ENCODE data around the gene ADAMTS10. TPM values are rescaled to one million over a fixed set of nuclear protein-coding genes. Genes with fewer than 3 reads are reported as not detected.

The ADAMTS10 gene
- total and polyA plus RNA-seq, 2 of the 8 experiments (the other 6 are each of a cell fraction or from before 2014, with no cell fraction given): 6.9 to 17.4 TPM

GRCh38 chr19:8601796-8602195 lies 8.7 kb downstream of the ADAMTS10 start:
- no peak overlapping the region for H3K4ac ChIP-seq (replicated peaks; ENCODE audit: insufficient read length, low read depth, low read length)
- H4K20me1 ChIP-seq (replicated peaks in 1 of 2; ENCODE audit: control insufficient read depth in 1 of 2, insufficient read depth in 2 of 2, low read length in 2 of 2): peaks cover 1 to 3% of the 10 kb centered on the region in 2 experiments
- no peaks in the 10 kb centered on the region for H3K23me2 ChIP-seq (ENCODE audit: low read depth, low read length)
- H2BK12ac ChIP-seq (ENCODE audit: low read depth, low read length): no peak overlapping the region
- H3K4me1 ChIP-seq (replicated peaks in 1 of 4; ENCODE audit: control insufficient read depth in 3 of 4, insufficient read depth in 4 of 4, low read length in 3 of 4): no peaks in the 10 kb centered on the region
- DNase-seq (ENCODE audit: low read depth in 1 of 2, low spot score in 2 of 2): no peak
- H4K5ac ChIP-seq (ENCODE audit: insufficient read length, low read depth, low read length): no peak overlapping the region
- no peak overlapping the region for H3K4me2 ChIP-seq (ENCODE audit: insufficient read depth in 1 of 2, low read depth in 2 of 2, low read length in 2 of 2)
- H3K56ac ChIP-seq (replicated peaks; ENCODE audit: insufficient read length, low read depth, low read length): no peak overlapping the region
- no peak overlapping the region for H3K4me3 ChIP-seq (ENCODE audit: extremely low read depth in 1 of 4, insufficient read depth in 2 of 4, low read depth in 3 of 4, low read length in 4 of 4)
- no peak overlapping the region for H3K23ac ChIP-seq (ENCODE audit: insufficient read length)
- H3K14ac ChIP-seq (ENCODE audit: insufficient read length): no peak overlapping the region
- ChIA-PET POLR2A (ENCODE audit: partially characterized antibody) (interaction anchor here (0.7 to 3.5 kb wide), 3 partner anchors 9 to 17 kb away, joined by 3 to 15 read pairs (median 3); no protein-coding TSS in a partner anchor), CTCF (ENCODE audit: partially characterized antibody) (interaction anchor here (1.3 to 3.3 kb wide), 4 partner anchors 7 to 92 kb away, joined by 3 to 15 read pairs (median 5); no protein-coding TSS in a partner anchor)
- peaks cover 0 to 27% (median 5%) of the 10 kb centered on the region in 4 experiments; a peak in 5 of 8 replicates for H3K36me3 ChIP-seq (ENCODE audit: control insufficient read depth in 2 of 4, insufficient read depth in 4 of 4, low read length in 3 of 4)
- H3K9ac ChIP-seq (replicated peaks in 1 of 4; ENCODE audit: extremely low read depth in 1 of 4, low read depth in 3 of 4, low read length in 3 of 4): no peak overlapping the region; a peak in 1 of 7 replicates
- H4K8ac ChIP-seq (ENCODE audit: extremely low read depth, insufficient read depth, low read length): no peak overlapping the region
- peaks cover 3% of the 10 kb centered on the region for H3K79me1 ChIP-seq (ENCODE audit: low read depth, low read length)
- no peak overlapping the region for H3K27ac ChIP-seq (ENCODE audit: low read depth, low read length)
- H4K91ac ChIP-seq (replicated peaks; ENCODE audit: insufficient read length, low read length): no peak overlapping the region
- H2BK15ac ChIP-seq (ENCODE audit: low read length): no peak overlapping the region
- TF ChIP-seq USF2 (IDR thresholded peaks at IDR 0.05; ENCODE audit: low read length): no peak
- no peak for TF ChIP-seq SIX5 (IDR thresholded peaks at IDR 0.05; ENCODE audit: low read depth, low read length)
- no peak for TF ChIP-seq TBP (IDR thresholded peaks at IDR 0.05; ENCODE audit: low read depth, low read length)
- TF ChIP-seq FOSL1 (IDR thresholded peaks at IDR 0.05; ENCODE audit: insufficient read depth, low read depth, low read length): no peak
- TF ChIP-seq NRF1 (IDR thresholded peaks at IDR 0.05; ENCODE audit: low read depth, low read length): no peak
- H2BK5ac ChIP-seq (ENCODE audit: low read depth, low read length): no peak overlapping the region
- no peak overlapping the region for H2BK20ac ChIP-seq (ENCODE audit: low read length)
- no peak overlapping the region for H2AK5ac ChIP-seq (ENCODE audit: low read depth, low read length)
- H2AFZ ChIP-seq (ENCODE audit: low read length): no peak overlapping the region
- H3K79me2 ChIP-seq (ENCODE audit: control insufficient read depth in 1 of 2, insufficient read depth in 2 of 2, low read length in 2 of 2): no peaks in the 10 kb centered on the region; a peak in 1 of 4 replicates
- 93% methylated on average over 5 of the region's 5 CpGs; no CpG with 5 or more reads in 1 of the 2 experiments for WGBS, 2 experiments (ENCODE audit: extremely low coverage in 1 of 2, insufficient coverage in 1 of 2, insufficient read length in 1 of 2, insufficient replicate concordance in 2 of 2, low coverage in 1 of 2, low lambda C conversion rate in 2 of 2, missing lambda C conversion rate in 1 of 2)
- FAIRE-seq: no peak
- H3K9me3 ChIP-seq (ENCODE audit: insufficient read depth in 2 of 2, low read depth in 1 of 2, low read length in 1 of 2): peaks cover 5% of the 10 kb centered on the region in 2 experiments; a peak in 3 of 4 replicates
- no peak overlapping the region for H2BK120ac ChIP-seq (replicated peaks; ENCODE audit: low read depth, low read length)
- H3K18ac ChIP-seq (ENCODE audit: extremely low read depth, low read length): no peak overlapping the region
- H3K27me3 ChIP-seq (replicated peaks in 1 of 4; ENCODE audit: control insufficient read depth in 3 of 4, extremely low read depth in 1 of 4, insufficient read depth in 3 of 4, low read length in 3 of 4): no peaks in the 10 kb centered on the region
